ENCODE results near the gene PRPF38A.

- TF ChIP-seq ETV6 (CRISPR knock-in tag; IDR thresholded peaks at IDR 0.05) (no peak), CTCF (IDR thresholded peaks at IDR 0.05) (no peak), IRF2 (CRISPR knock-in tag; IDR thresholded peaks at IDR 0.05; ENCODE audit: borderline replicate concordance, low read depth) (no peak)
Observed at GRCh38 chr1:52424813-52425212, 20.4 kb downstream of the PRPF38A start.
